ENCODE data around the gene ITGA3.

ITGA3 gene

DNA sequence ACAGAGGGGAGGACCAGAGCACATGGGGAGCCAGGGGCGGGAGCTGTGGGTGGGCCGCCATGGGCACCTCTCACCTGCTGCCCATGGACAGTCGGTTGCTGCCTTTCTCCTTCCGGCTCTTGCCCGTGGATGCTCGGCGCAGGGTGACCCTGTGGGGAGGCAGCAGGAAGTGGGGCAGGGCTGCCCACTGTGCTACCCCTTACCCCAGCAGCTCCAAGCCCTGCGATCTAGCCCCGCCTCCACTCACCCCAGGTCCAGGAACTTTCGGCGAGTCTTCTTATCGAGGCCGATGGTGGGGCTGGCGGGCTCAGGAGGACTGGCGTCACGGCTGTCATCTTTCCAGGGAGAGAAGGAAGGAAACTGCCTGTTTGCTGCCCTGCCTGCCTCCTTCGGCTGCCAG, 59.8 kb downstream of the ITGA3 start:
- H3K9me3 ChIP-seq (ENCODE audit: insufficient read depth, low read length) = no peaks in the 10 kb centered on the region
- H3K9me2 ChIP-seq (replicated peaks; ENCODE audit: insufficient read depth, low read length) = no peaks in the 10 kb centered on the region
- no peak overlapping the region for H3K9ac ChIP-seq (ENCODE audit: low read length)
- no peak overlapping the region for H3K27ac ChIP-seq (ENCODE audit: low read depth, low read length)
- no peaks in the 10 kb centered on the region for H3K27me3 ChIP-seq (ENCODE audit: low read length)
- no peaks in the 10 kb centered on the region for H4K20me1 ChIP-seq (ENCODE audit: low read depth, low read length)
- H3K4me3 ChIP-seq (ENCODE audit: insufficient read depth, low read length, poor library complexity, severe bottlenecking) = no peak overlapping the region
- no peak overlapping the region for H2AFZ ChIP-seq (ENCODE audit: low read depth, low read length, severe bottlenecking)
- no peak for TF ChIP-seq CTCF (IDR thresholded peaks at IDR 0.05; ENCODE audit: insufficient read depth, low read length, poor library complexity, severe bottlenecking)
- TF ChIP-seq EZH2phosphoT487 (conservative IDR thresholded peaks at IDR 0.05; ENCODE audit: low read length) = no peak
- H3K4me2 ChIP-seq (ENCODE audit: low read depth, low read length, poor library complexity, severe bottlenecking) = no peak overlapping the region
- H3F3A ChIP-seq (ENCODE audit: insufficient read depth) = no peaks in the 10 kb centered on the region
- no peaks in the 10 kb centered on the region for H3K79me2 ChIP-seq (ENCODE audit: insufficient read depth, low read length)
- no peaks in the 10 kb centered on the region for H3K36me3 ChIP-seq (ENCODE audit: low read length)

GRCh38 chr17:50117202-50118051, 61.5 kb downstream of the ITGA3 start:
- H3K27ac ChIP-seq (ENCODE audit: low read depth, low read length) = no peak overlapping the region
- no peaks in the 10 kb centered on the region for H3K27me3 ChIP-seq (ENCODE audit: low read length)
- H3K9me2 ChIP-seq (replicated peaks; ENCODE audit: insufficient read depth, low read length) = no peaks in the 10 kb centered on the region
- H3K79me2 ChIP-seq (ENCODE audit: insufficient read depth, low read length) = no peaks in the 10 kb centered on the region
- no peaks in the 10 kb centered on the region for H4K20me1 ChIP-seq (ENCODE audit: low read depth, low read length)
- H3K4me2 ChIP-seq (ENCODE audit: low read depth, low read length, poor library complexity, severe bottlenecking) = no peak overlapping the region
- no peak for TF ChIP-seq EZH2phosphoT487 (conservative IDR thresholded peaks at IDR 0.05; ENCODE audit: low read length)
- TF ChIP-seq CTCF (IDR thresholded peaks at IDR 0.05; ENCODE audit: insufficient read depth, low read length, poor library complexity, severe bottlenecking) = no peak
- H2AFZ ChIP-seq (ENCODE audit: low read depth, low read length, severe bottlenecking) = no peak overlapping the region
- H3K9me3 ChIP-seq (ENCODE audit: insufficient read depth, low read length) = no peaks in the 10 kb centered on the region
- no peak overlapping the region for H3K4me3 ChIP-seq (ENCODE audit: insufficient read depth, low read length, poor library complexity, severe bottlenecking)
- no peaks in the 10 kb centered on the region for H3K36me3 ChIP-seq (ENCODE audit: low read length)
- no peak overlapping the region for H3K9ac ChIP-seq (ENCODE audit: low read length)
- no peaks in the 10 kb centered on the region for H3F3A ChIP-seq (ENCODE audit: insufficient read depth)

- H3K9me3 ChIP-seq (ENCODE audit: insufficient read depth, low read length) = no peaks in the 10 kb centered on the region
- no peak overlapping the region for H3K27ac ChIP-seq (ENCODE audit: low read depth, low read length)
- TF ChIP-seq CTCF (IDR thresholded peaks at IDR 0.05; ENCODE audit: insufficient read depth, low read length, poor library complexity, severe bottlenecking) (no peak), EZH2phosphoT487 (conservative IDR thresholded peaks at IDR 0.05; ENCODE audit: low read length) (no peak)
- H3K36me3 ChIP-seq (ENCODE audit: low read length) = no peaks in the 10 kb centered on the region
- no peak overlapping the region for H2AFZ ChIP-seq (ENCODE audit: low read depth, low read length, severe bottlenecking)
- H3K4me2 ChIP-seq (ENCODE audit: low read depth, low read length, poor library complexity, severe bottlenecking) = no peak overlapping the region
- no peaks in the 10 kb centered on the region for H3K79me2 ChIP-seq (ENCODE audit: insufficient read depth, low read length)
- no peaks in the 10 kb centered on the region for H4K20me1 ChIP-seq (ENCODE audit: low read depth, low read length)
- no peak overlapping the region for H3K4me3 ChIP-seq (ENCODE audit: insufficient read depth, low read length, poor library complexity, severe bottlenecking)
- no peaks in the 10 kb centered on the region for H3K9me2 ChIP-seq (replicated peaks; ENCODE audit: insufficient read depth, low read length)
- H3K9ac ChIP-seq (ENCODE audit: low read length) = no peak overlapping the region
- H3K27me3 ChIP-seq (ENCODE audit: low read length) = no peaks in the 10 kb centered on the region
- H3F3A ChIP-seq (ENCODE audit: insufficient read depth) = no peaks in the 10 kb centered on the region
These were observed 62.3 kb downstream of the ITGA3 start for GRCh38 chr17:50118076-50118827.

Data from SU-DHL-6 (cell line).